K562 (cell line): ENCODE data around the gene RNU6-9. TPM values are rescaled to one million over a fixed set of nuclear protein-coding genes. Genes with fewer than 3 reads are reported as not detected.

ENCODE experiments used
- CCAR2 ChIP-seq: fragments of 200-400 bp; formaldehyde crosslinking; IDR thresholded peaks from 2 replicates; pipeline ENCODE4 v1.6.1; 2017; ENCODE audit warnings: mild to moderate bottlenecking, low read depth, low read length
- DPF2 ChIP-seq: fragments of 450-650 bp; IDR thresholded peaks from 2 replicates; pipeline ENCODE4 v1.6.1; 2016
- FOXA1 ChIP-seq: fragments of 450-650 bp; IDR thresholded peaks from 2 replicates; pipeline ENCODE4 v1.6.1; 2016; ENCODE audit warnings: mild to moderate bottlenecking, borderline replicate concordance
- HNRNPUL1 ChIP-seq: fragments of 200-400 bp; formaldehyde crosslinking; IDR thresholded peaks from 2 replicates; pipeline ENCODE4 v1.6.1; 2017; ENCODE audit warnings: low read length
- SIX5 ChIP-seq, 2 experiments: IDR thresholded peaks; 2 replicates each; pipeline ENCODE4 v1.6.1; 2011; ENCODE audit warnings: low read length in 2 of 2, borderline replicate concordance in 1 of 2, low read depth in 1 of 2, mild to moderate bottlenecking in 1 of 2, moderate library complexity in 1 of 2; ENCODE audit not compliant: insufficient read depth in 1 of 2
- SMARCB1 ChIP-seq: IDR thresholded peaks from 2 replicates; pipeline ENCODE4 v1.6.1; 2011; ENCODE audit warnings: improper control_type of control experiment, low read depth; ENCODE audit not compliant: insufficient read length
- TCFL5 ChIP-seq: fragments of 250-450 bp; sonication (Bioruptor Pico); conservative IDR thresholded peaks from 2 replicates; pipeline ENCODE4 v1.6.1; 2021; ENCODE audit warnings: mild to moderate bottlenecking, moderate library complexity, matching md5 sums
- ZNF146 ChIP-seq: IDR thresholded peaks from one replicate; pipeline ENCODE4 v1.6.1; 2018; ENCODE audit warnings: missing compliant biosample characterization; ENCODE audit not compliant: unreplicated experiment
- ZNF212 ChIP-seq: fragments of 450-650 bp; formaldehyde crosslinking; IDR thresholded peaks from 2 replicates; pipeline ENCODE4 v1.4.0; 2020; ENCODE audit warnings: mild to moderate bottlenecking
- ZNF263 ChIP-seq: sonication (generic); formaldehyde crosslinking; IDR thresholded peaks from 2 replicates; pipeline ENCODE4 v1.8.0; 2022; ENCODE audit warnings: mild to moderate bottlenecking, missing genetic modification reagents, borderline replicate concordance
- polyA plus RNA-seq, 8 experiments: library from polyadenylated mRNA; depleted of rRNA in 4 of 8; stranded (reverse) in 5 of 8; unstranded in 3 of 8; fragments of >200 nt; fragmentation: Nextera tagmentation in 2 of 8; fragmentation: Illumina TruSeq in 1 of 8; extraction: Ambion mirVana in 2 of 8; extraction: Trizol in 1 of 8; gene quantifications; 2 replicates each; pipeline versions ENCODE4 v1.2.1 to v1.2.3, GENCODE V29; 2011 to 2014; ENCODE audit warnings: inconsistent platforms in 1 of 8, missing spikeins in 1 of 8
- total RNA-seq, 7 experiments: library from RNA; depleted of rRNA in 6 of 7; stranded (reverse); fragments of >200 nt in 6 of 7; fragmentation: Illumina TruSeq in 2 of 7; extraction: Trizol in 2 of 7; gene quantifications; 2 replicates each; pipeline versions ENCODE4 v1.2.1 to v1.2.3, GENCODE V29; 2011 to 2021; ENCODE audit warnings: low replicate concordance in 1 of 7
- TF ChIP-seq, protein P1 (sequence below): sonication (generic); formaldehyde crosslinking; IDR thresholded peaks from 2 replicates; pipeline ENCODE4 v1.8.1; 2023; ENCODE audit warnings: mild to moderate bottlenecking, missing genetic modification reagents, moderate library complexity
- TF ChIP-seq, protein P2 (sequence below), 2 experiments: IDR thresholded peaks; 2 replicates each; pipeline ENCODE4 v1.6.1; 2012; ENCODE audit warnings: improper control_type of control experiment in 2 of 2, low read depth in 2 of 2, low read length in 2 of 2, borderline replicate concordance in 1 of 2

The RNU6-9 gene
- total and polyA plus RNA-seq, 9 of the 15 experiments (the other 6 are each of a cell fraction or from before 2014, with no cell fraction given), result not detected

DNA sequence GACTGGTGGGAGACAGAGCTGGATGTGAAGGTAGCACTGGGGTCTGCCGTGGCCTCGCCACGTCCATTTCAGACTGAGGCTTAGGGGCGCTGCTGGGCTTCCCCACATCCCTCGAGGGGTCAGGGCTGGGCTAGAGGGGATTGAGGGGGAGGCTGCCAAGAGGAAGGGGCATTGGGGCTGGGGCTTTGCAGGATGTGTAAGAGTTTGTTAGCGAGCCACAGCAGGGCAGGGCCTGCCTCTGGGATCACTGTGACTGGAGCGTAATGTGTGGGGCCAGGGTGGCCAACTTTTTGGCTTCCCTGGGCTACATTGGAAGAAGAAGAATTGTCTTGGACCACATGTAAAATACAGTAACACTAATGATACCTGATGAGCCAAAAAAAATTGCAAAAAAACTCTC lies 46.6 kb downstream of the RNU6-9 start (continued):
- no peak for TF ChIP-seq SIX5 (IDR thresholded peaks at IDR 0.05; ENCODE audit: borderline replicate concordance in 1 of 2, insufficient read depth in 1 of 2, low read depth in 1 of 2, low read length in 2 of 2)
- TF ChIP-seq ZNF263 (CRISPR knock-in tag), result no peak
- TF ChIP-seq, protein P1, sequence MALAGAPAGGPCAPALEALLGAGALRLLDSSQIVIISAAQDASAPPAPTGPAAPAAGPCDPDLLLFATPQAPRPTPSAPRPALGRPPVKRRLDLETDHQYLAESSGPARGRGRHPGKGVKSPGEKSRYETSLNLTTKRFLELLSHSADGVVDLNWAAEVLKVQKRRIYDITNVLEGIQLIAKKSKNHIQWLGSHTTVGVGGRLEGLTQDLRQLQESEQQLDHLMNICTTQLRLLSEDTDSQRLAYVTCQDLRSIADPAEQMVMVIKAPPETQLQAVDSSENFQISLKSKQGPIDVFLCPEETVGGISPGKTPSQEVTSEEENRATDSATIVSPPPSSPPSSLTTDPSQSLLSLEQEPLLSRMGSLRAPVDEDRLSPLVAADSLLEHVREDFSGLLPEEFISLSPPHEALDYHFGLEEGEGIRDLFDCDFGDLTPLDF (CRISPR knock-in tag), result no peak
- TF ChIP-seq CCAR2, result no peak
- TF ChIP-seq SMARCB1, result no peak
- no peak for TF ChIP-seq ZNF212
- TF ChIP-seq, protein P2, sequence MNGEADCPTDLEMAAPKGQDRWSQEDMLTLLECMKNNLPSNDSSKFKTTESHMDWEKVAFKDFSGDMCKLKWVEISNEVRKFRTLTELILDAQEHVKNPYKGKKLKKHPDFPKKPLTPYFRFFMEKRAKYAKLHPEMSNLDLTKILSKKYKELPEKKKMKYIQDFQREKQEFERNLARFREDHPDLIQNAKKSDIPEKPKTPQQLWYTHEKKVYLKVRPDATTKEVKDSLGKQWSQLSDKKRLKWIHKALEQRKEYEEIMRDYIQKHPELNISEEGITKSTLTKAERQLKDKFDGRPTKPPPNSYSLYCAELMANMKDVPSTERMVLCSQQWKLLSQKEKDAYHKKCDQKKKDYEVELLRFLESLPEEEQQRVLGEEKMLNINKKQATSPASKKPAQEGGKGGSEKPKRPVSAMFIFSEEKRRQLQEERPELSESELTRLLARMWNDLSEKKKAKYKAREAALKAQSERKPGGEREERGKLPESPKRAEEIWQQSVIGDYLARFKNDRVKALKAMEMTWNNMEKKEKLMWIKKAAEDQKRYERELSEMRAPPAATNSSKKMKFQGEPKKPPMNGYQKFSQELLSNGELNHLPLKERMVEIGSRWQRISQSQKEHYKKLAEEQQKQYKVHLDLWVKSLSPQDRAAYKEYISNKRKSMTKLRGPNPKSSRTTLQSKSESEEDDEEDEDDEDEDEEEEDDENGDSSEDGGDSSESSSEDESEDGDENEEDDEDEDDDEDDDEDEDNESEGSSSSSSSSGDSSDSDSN (IDR thresholded peaks at IDR 0.05; ENCODE audit: borderline replicate concordance in 1 of 2, low read depth in 2 of 2, low read length in 2 of 2), result no peak
- no peak for TF ChIP-seq TCFL5 (CRISPR knock-in tag)
- no peak for TF ChIP-seq HNRNPUL1
- TF ChIP-seq ZNF146 (CRISPR knock-in tag), result no peak
- TF ChIP-seq FOXA1, result no peak
- TF ChIP-seq DPF2, result no peak
